GM18505 (cell line): Measurements from ENCODE around the gene KRT37.

Experiments used
- ATAC-seq: cut with Tn5 transposase; IDR thresholded peaks from one replicate; pipeline ENCODE4 v1.9.1; 2021; ENCODE audit not compliant: unreplicated experiment
- POLR2A ChIP-seq: IDR thresholded peaks from 4 replicates; pipeline ENCODE4 v1.6.1; 2011; ENCODE audit warnings: borderline replicate concordance; ENCODE audit not compliant: insufficient read depth, insufficient read length; ENCODE audit errors: extremely low read depth

The KRT37 gene

DNA sequence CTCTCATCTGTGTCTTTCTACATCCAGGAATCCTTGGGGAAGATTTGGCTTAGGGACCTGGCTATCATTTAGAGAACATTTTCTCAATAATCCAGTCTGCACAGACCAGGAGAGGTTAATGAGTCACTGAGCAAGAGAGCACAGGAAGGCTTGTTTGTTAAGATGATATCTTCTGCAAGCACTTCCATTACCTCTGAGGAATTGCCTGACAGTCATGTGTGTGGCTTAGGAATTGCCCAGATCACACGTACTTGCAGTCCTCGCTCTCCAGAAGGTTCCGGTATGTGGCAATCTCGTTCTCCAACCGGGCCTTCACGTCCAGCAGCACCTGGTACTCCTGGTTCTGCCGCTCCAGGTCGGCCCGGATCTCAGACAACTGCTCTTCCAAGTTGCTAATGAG is 3.3 kb downstream of the KRT37 start:
- no peak for ATAC-seq
- no peak for TF ChIP-seq POLR2A

GRCh38 chr17:41420134-41420533 is 4.3 kb downstream of the KRT37 start:
- TF ChIP-seq POLR2A, result no peak
- ATAC-seq, result no peak

DNA sequence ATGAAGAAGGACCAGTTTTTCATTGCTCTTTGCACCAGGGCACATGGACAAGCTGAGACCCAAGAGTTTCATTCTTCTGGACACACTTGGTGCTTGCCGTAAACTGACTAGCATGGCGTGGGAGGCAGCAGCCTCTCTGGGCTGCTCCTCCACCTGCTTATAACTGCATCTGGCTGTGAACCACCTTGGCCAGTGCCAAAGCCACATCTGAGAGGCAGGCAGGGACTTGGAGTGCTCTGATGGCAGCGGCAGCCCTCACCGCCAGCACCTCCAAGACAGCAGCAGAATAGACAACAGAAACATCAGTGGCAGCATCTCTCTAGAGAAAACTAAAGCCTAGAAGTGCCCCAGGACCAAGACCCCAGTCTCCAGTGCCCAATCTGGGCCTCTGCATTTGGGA is 4.7 kb downstream of the KRT37 start:
- no peak for TF ChIP-seq POLR2A
- no peak for ATAC-seq

DNA sequence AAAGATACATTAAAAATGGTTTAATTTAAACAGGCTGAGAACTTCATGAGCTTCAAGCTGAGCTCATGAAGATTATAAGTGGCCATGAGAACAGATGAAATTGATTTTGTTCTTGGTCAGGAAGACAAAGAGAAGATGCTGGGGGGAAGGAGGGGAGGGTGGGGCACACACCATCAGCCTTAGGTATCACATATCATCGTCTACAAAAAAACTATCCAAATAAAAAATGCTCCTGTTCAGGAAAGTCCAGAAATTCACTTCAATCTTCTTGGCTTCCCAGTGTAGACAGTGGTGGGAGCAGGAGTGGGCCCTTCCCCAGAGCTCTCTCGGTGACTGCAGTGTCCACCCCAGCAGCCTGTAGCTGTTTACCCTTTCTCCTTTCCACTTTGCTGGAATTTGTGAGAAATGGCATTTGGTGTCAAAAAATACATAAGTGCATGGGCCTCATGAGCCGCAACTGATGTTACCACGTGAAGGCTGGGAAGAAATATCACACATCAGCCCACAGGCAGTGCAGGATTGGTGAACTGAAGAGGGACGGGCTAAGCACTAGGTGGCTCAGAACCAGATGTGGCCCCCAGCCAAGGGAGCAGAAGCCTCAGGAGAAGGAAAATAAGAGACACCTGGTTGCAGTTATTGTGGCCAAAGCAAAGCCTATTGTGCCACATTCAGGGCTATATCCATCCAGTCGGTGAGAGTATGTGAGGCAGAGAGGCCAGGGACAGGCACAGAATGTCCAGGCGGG is 6.1 kb downstream of the KRT37 start:
- ATAC-seq, result no peak
- TF ChIP-seq POLR2A, result no peak

GRCh38 chr17:41417576-41418015 is 6.8 kb downstream of the KRT37 start:
- no peak for ATAC-seq
- TF ChIP-seq POLR2A, result no peak

- ATAC-seq, result no peak
- TF ChIP-seq POLR2A, result no peak
Measured at GRCh38 chr17:41417127-41417526, 7.3 kb downstream of the KRT37 start.

DNA sequence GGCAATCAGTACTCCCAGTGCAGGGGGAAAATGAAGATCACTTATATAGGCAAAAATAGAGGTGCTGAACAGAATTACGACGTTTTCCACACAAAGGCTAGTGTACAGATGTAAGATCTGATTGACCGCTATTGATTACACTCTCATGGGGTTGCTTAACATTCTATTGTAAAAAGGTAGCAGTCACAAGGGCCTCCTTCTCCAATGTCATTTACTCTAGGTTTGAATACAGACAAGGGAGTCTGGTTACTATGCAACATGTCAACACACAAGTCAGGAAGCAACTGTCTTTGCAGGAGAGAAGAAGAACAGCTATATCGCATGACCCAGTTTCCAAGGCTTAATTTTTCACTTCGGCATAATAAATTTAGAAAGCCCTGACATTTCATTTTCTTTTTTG is 7.9 kb downstream of the KRT37 start:
- ATAC-seq, result no peak
- no peak for TF ChIP-seq POLR2A

DNA sequence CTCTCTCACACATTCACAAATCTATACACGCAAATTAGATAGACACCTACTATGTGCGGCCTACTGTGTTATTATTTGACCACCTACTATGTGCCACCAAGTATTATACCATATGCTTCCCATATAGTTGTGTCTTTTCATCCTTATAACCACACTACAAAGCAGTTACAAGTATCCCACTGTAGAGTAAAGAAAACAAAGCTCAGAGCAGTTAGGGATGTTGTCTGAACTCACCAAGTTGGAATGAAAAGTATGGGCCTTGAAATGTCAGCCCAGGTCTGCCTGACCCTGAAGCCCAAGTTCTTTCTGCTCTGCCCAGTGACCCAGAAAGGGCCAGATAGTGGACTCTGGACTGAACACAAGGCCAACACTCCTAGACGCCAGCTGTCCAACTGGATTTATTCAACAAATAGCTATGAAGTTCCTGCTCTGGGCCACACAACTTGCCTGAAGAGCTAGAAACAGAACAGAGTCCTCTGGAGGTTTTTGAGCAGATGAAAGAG is 8.5 kb downstream of the KRT37 start:
- TF ChIP-seq POLR2A, result no peak
- ATAC-seq, result no peak

DNA sequence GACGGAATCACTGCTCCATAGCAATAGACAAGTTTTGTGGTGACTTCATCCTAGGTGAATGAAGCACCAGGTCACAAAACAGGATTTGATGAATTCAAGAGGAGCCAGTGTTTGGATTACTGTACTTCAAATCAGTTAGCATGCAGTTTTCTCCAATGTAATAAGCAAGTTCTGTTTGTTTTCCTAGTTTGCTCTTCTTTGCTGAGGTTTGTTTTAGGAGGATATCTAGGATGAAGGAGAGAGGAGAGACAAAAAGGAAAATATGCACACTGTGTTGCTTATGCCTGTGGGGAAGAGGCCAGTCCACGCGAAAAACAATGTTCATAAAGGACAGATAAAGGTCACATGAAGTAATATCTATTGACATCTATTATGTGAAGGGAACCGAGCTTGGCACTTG is 9.0 kb downstream of the KRT37 start:
- no peak for TF ChIP-seq POLR2A
- no peak for ATAC-seq

GRCh38 chr17:41413982-41414381 is 10.4 kb downstream of the KRT37 start:
- ATAC-seq, result no peak
- no peak for TF ChIP-seq POLR2A

DNA sequence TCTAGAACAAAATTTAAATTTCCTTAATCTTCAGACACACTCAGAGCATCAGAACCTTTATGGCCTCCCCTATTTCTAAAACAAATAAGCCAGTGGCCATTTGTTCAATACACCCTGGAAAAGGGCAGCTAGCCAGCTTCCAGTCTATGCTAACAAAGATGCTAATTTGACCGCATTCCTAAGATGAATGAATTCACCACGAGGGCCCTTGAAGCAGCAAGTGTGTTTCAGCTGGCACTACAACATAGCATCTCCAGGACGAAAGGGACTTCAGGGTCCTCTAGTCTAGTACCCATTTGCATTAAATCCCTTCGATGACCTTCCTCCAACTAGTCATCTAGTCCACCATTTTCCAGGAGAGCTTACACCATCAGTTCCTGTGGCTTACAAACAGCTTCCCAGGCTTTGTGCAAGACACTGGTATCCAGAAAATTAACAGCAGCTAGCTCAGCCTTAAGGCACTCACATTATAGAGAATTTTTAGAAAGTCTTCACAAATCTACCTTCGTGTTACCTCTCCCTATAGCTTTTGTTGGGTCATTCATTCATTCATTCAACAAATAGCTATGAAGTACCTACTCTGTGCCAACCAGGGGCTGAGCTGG is 10.9 kb downstream of the KRT37 start:
- no peak for TF ChIP-seq POLR2A
- no peak for ATAC-seq

- no peak for TF ChIP-seq POLR2A
- ATAC-seq, result no peak
Measured at GRCh38 chr17:41411072-41411840, 13.1 kb downstream of the KRT37 start.

- ATAC-seq, result no peak
- TF ChIP-seq POLR2A, result no peak
Measured at GRCh38 chr17:41407226-41407625, 17.2 kb downstream of the KRT37 start.
